ENCODE data around the gene MIS12. TPM values are rescaled to one million over a fixed set of nuclear protein-coding genes. Genes with fewer than 3 reads are reported as not detected.

The MIS12 gene
- total RNA-seq, 1 donor from 2014 or later, result 22.9 TPM

DNA sequence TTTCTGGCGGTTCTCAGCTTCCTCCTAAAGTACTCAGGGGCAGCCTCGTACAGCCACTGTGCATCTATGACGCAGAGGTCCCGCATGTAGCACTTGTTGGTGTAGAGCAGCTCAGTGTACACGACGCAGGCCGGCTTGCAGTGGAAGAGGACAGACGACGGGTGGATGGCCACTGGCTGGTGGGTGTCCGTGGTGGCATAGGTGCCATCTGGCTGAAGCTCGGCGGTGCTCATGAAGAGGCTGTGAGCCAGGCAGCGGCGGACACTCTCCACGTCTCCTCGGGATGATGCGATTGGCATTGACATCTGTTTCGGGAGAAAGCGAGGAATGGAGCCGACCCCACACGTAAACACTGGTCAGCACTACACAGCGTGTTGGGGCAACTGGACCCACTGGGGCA, 42.2 kb upstream of the MIS12 start:
- Mint-ChIP-seq H3K9me3 (no peaks in the 10 kb centered on the region), H3K36me3 (peaks cover 31% of the 10 kb centered on the region), H3K4me3 (no peak overlapping the region), H3K27ac (no peak overlapping the region), H3K27me3 (ENCODE audit: low read depth) (no peaks in the 10 kb centered on the region), H3K4me1 (peaks cover 2% of the 10 kb centered on the region)
- TF ChIP-seq, protein P1, sequence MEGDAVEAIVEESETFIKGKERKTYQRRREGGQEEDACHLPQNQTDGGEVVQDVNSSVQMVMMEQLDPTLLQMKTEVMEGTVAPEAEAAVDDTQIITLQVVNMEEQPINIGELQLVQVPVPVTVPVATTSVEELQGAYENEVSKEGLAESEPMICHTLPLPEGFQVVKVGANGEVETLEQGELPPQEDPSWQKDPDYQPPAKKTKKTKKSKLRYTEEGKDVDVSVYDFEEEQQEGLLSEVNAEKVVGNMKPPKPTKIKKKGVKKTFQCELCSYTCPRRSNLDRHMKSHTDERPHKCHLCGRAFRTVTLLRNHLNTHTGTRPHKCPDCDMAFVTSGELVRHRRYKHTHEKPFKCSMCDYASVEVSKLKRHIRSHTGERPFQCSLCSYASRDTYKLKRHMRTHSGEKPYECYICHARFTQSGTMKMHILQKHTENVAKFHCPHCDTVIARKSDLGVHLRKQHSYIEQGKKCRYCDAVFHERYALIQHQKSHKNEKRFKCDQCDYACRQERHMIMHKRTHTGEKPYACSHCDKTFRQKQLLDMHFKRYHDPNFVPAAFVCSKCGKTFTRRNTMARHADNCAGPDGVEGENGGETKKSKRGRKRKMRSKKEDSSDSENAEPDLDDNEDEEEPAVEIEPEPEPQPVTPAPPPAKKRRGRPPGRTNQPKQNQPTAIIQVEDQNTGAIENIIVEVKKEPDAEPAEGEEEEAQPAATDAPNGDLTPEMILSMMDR (IDR thresholded peaks at IDR 0.05; ENCODE audit: unreplicated experiment), result no peak
- no peak for DNase-seq (ENCODE audit: low spot score in 2 of 2, unreplicated experiment in 2 of 2)

DNA sequence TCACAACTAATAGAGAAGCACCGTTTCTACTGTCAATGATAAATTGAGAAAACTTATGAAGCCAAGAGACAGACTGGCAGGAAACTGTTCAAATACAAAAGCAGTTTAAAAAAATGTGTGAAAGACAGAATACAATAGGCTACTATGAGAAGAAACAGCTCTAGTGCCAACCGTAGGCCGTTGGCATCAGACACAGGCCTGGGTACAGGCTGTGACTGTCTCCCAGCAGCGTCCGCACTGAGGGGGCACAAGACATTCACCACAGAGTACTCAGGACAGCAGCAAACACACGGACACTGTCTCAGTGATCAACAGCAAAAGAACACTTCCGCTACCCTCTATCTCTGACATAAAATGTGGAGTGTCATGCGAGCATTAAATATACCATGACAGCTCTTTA, 39.6 kb upstream of the MIS12 start:
- H3K4me3 Mint-ChIP-seq, result no peak overlapping the region
- DNase-seq (ENCODE audit: low spot score in 2 of 2, unreplicated experiment in 2 of 2), result no peak
- peaks cover 44% of the 10 kb centered on the region for H3K36me3 Mint-ChIP-seq
- no peaks in the 10 kb centered on the region for H3K9me3 Mint-ChIP-seq
- TF ChIP-seq, protein P1 (IDR thresholded peaks at IDR 0.05; ENCODE audit: unreplicated experiment), result no peak
- H3K27me3 Mint-ChIP-seq (ENCODE audit: low read depth), result no peaks in the 10 kb centered on the region
- H3K27ac Mint-ChIP-seq, result no peak overlapping the region
- H3K4me1 Mint-ChIP-seq, result no peaks in the 10 kb centered on the region

DNA sequence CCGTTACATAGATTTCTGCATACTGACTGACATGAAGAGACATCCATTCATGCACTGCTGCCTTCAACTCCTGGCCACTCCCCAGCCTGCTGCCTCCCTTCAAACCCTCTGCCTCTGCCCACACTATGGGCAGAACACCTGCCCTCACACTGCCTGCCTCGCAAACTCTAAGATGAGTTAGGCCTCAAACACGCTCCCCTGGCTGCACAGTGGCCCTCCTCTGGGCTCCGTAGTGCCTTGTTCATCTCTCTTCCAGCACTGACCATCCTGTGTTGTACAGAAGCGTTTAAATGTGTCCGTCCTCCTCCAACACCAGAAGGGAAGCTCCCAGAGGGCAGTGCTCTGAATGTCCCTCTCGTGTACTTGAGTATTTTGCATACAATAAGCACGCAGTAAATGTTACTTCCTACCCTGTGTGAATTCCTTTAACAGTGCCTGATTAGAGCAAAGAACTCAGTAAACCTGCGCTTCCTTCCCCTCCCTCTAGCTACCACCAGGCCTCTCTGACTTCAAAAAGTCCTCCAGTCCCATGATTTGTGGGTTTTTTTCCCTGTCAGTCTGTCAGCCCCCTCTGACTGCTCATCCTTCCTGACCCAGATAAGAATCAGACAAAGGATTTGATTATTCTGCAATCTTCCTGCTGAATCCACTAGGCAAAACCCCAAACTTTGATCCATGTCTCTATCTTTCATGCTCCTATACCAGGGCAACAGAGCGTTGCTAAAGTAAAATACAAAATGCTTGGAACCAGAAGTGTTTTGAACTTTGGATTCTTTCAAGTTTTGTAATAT, 21.5 kb upstream of the MIS12 start:
- no peak overlapping the region for H3K4me3 Mint-ChIP-seq
- TF ChIP-seq, protein P1 (IDR thresholded peaks at IDR 0.05; ENCODE audit: unreplicated experiment), result no peak
- no peak for DNase-seq (ENCODE audit: low spot score in 2 of 2, unreplicated experiment in 2 of 2)
- H3K27me3 Mint-ChIP-seq (ENCODE audit: low read depth), result no peaks in the 10 kb centered on the region
- peaks cover 23% of the 10 kb centered on the region for H3K4me1 Mint-ChIP-seq
- no peaks in the 10 kb centered on the region for H3K9me3 Mint-ChIP-seq
- no peak overlapping the region for H3K27ac Mint-ChIP-seq
- H3K36me3 Mint-ChIP-seq, result peaks cover 14% of the 10 kb centered on the region

DNA sequence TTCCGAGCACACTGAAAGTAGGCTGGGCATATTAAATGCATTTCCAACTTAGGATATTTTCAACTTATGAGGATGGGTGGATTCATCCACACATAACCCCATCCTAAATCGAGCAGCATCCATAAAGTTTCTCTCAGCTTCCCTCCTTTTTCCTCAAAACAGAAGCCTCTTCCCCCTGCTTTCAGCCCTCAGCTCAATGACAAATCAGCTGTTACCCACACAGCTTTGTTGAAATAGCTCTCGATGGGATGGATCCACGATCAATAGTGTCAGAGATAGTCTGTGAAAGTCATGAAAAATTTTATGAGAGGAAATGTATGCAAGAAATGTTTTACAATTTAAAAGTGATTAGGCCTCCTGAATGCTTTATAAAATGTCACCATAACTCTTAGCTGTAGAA, 20.1 kb upstream of the MIS12 start:
- Mint-ChIP-seq H3K27me3 (ENCODE audit: low read depth) (no peaks in the 10 kb centered on the region), H3K36me3 (peaks cover 7% of the 10 kb centered on the region), H3K4me1 (peaks cover 23% of the 10 kb centered on the region), H3K27ac (no peak overlapping the region), H3K9me3 (no peaks in the 10 kb centered on the region), H3K4me3 (no peak overlapping the region)
- TF ChIP-seq, protein P1 (IDR thresholded peaks at IDR 0.05; ENCODE audit: unreplicated experiment), result no peak
- DNase-seq (ENCODE audit: low spot score in 2 of 2, unreplicated experiment in 2 of 2), result no peak

DNA sequence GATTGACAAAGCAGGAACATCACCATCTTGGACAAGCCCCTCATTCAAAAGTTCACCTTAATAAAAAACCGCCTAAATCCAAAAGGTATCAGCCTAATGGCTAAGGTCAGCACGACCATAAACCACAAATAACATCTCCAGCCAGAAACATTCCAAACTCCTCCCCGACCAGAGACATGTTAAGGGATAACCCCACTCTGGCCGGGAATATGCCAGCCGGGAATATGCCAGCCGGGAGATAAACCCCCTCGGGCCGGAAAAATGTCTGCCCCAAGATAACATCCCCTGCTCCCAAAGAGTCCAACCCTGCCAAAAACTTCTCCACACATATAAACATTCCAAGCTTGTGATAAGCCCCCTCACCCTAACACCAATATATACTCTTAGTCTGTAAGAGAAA, 18.9 kb upstream of the MIS12 start:
- DNase-seq (ENCODE audit: low spot score in 2 of 2, unreplicated experiment in 2 of 2), result no peak

More for the DNA sequence above, 18.9 kb upstream of the MIS12 start:
- Mint-ChIP-seq H3K27ac (peak overlapping the region; percentile 83), H3K27me3 (ENCODE audit: low read depth) (no peaks in the 10 kb centered on the region), H3K36me3 (peaks cover 13% of the 10 kb centered on the region), H3K9me3 (no peaks in the 10 kb centered on the region), H3K4me3 (peak overlapping the region; percentile 78), H3K4me1 (peaks cover 23% of the 10 kb centered on the region)
- TF ChIP-seq, protein P1 (IDR thresholded peaks at IDR 0.05; ENCODE audit: unreplicated experiment), result no peak

Data from mesothelial cell of epicardium (in vitro differentiated cells).